ENCODE measurements around the gene PHEX. TPM values are rescaled to one million over a fixed set of nuclear protein-coding genes. Genes with fewer than 3 reads are reported as not detected.
A peak's percentile ranks its signal among the peaks of the same experiment; 100 is the strongest.

The PHEX gene
- total RNA-seq, 4 donors from 2014 or later: 0.05 TPM; not detected in 3

- intact Hi-C loops (cut with DNase I; ENCODE audit: low total_unique reads): no loop called here
- Histone ChIP-seq H3K4me1 (no peaks in the 10 kb centered on the region), H3K27me3 (no peaks in the 10 kb centered on the region), H3K9me3 (no peaks in the 10 kb centered on the region), H3K4me3 (no peak overlapping the region), H3K36me3 (no peaks in the 10 kb centered on the region), H3K27ac (no peak overlapping the region)
- in situ Hi-C loops (cut with MboI; ENCODE audit: low sequenced_read_pairs in 4 of 4): loop anchor here in 1 of 4 donors (25.0 kb wide), 1 partner anchor 191 kb away; no protein-coding TSS in a partner anchor
- no peak for DNase-seq
- ATAC-seq: no peak
- TF ChIP-seq CTCF (IDR thresholded peaks at IDR 0.05 in 4 of 5, conservative IDR thresholded peaks at IDR 0.05 in 1 of 5): no peak
- no peak for TF ChIP-seq POLR2A (IDR thresholded peaks at IDR 0.05)
Measured at GRCh38 chrX:22177950-22178515, 145.9 kb downstream of the PHEX start.

- no peaks in the 10 kb centered on the region for H3K36me3 ChIP-seq
- ATAC-seq (no peak), DNase-seq (no peak)
- H3K4me1 ChIP-seq: no peaks in the 10 kb centered on the region
- H3K27ac ChIP-seq: no peak overlapping the region
- TF ChIP-seq CTCF (IDR thresholded peaks at IDR 0.05 in 4 of 5, conservative IDR thresholded peaks at IDR 0.05 in 1 of 5) (no peak), POLR2A (IDR thresholded peaks at IDR 0.05) (no peak)
- no peaks in the 10 kb centered on the region for H3K9me3 ChIP-seq
- H3K4me3 ChIP-seq: no peak overlapping the region
- in situ Hi-C loops (cut with MboI; ENCODE audit: low sequenced_read_pairs in 4 of 4): loop anchor here in 1 of 4 donors (25.0 kb wide), 1 partner anchor 197 kb away; no protein-coding TSS in a partner anchor
- no peaks in the 10 kb centered on the region for H3K27me3 ChIP-seq
- intact Hi-C loops (cut with DNase I; ENCODE audit: low total_unique reads): no loop called here
Measured at GRCh38 chrX:22184096-22184495, 152.0 kb downstream of the PHEX start.

- intact Hi-C loops (cut with DNase I; ENCODE audit: low total_unique reads) (no loop called here), in situ Hi-C loops (cut with MboI; ENCODE audit: low sequenced_read_pairs in 4 of 4) (loop anchor here in 1 of 4 donors (25.0 kb wide), 1 partner anchor 199 kb away; no protein-coding TSS in a partner anchor)
- H3K4me1 ChIP-seq: no peaks in the 10 kb centered on the region
- no peak for TF ChIP-seq POLR2A (IDR thresholded peaks at IDR 0.05)
- TF ChIP-seq CTCF (IDR thresholded peaks at IDR 0.05 in 4 of 5, conservative IDR thresholded peaks at IDR 0.05 in 1 of 5): no peak
- H3K27ac ChIP-seq: no peak overlapping the region
- H3K9me3 ChIP-seq: no peaks in the 10 kb centered on the region
- H3K27me3 ChIP-seq: no peaks in the 10 kb centered on the region
- no peaks in the 10 kb centered on the region for H3K36me3 ChIP-seq
- DNase-seq (no peak), ATAC-seq (no peak)
- no peak overlapping the region for H3K4me3 ChIP-seq
Measured at GRCh38 chrX:22186165-22186564, 154.0 kb downstream of the PHEX start.

GRCh38 chrX:22192419-22193060, 160.4 kb downstream of the PHEX start:
- intact Hi-C loops (cut with DNase I; ENCODE audit: low total_unique reads): loop anchor here (5.0 to 10.0 kb wide), 2 partner anchors 205 to 1668 kb away; no protein-coding TSS in a partner anchor
- ATAC-seq: peak in 1 of 2 donors; percentile 70

More at GRCh38 chrX:22192419-22193060, 160.4 kb downstream of the PHEX start:
- Histone ChIP-seq H3K4me3 (no peak overlapping the region), H3K4me1 (no peaks in the 10 kb centered on the region), H3K9me3 (no peaks in the 10 kb centered on the region), H3K36me3 (no peaks in the 10 kb centered on the region), H3K27me3 (no peaks in the 10 kb centered on the region), H3K27ac (no peak overlapping the region)
- TF ChIP-seq POLR2A (IDR thresholded peaks at IDR 0.05): no peak
- TF ChIP-seq CTCF (IDR thresholded peaks at IDR 0.05 in 4 of 5, conservative IDR thresholded peaks at IDR 0.05 in 1 of 5): peak; percentile 33 to 75 (median 53)
- in situ Hi-C loops (cut with MboI; ENCODE audit: low sequenced_read_pairs in 4 of 4): loop anchor here in 2 of 4 donors (10.0 to 25.0 kb wide), 2 partner anchors 205 to 208 kb away; no protein-coding TSS in a partner anchor
- DNase-seq: peak; percentile 7 to 23

All from gastrocnemius medialis (tissue), 4 donors.